Endothelial cell of umbilical vein (primary cell): ENCODE data around the gene TUBG1. TPM values are rescaled to one million over a fixed set of nuclear protein-coding genes. Genes with fewer than 3 reads are reported as not detected.

Source experiments
- BruUV-seq: library from RNA; stranded (reverse); fragments of 400-500 nt; replicated peaks from 2 replicates; lab custom pipeline; 2021; lab: Mats Ljungman, UMichigan
- CTCF ChIA-PET: fragments of 300-600, 350-600 bp; sonication (Branson Sonifier 250); formaldehyde crosslinking; loops from one replicate; lab custom pipeline; 2021; ENCODE audit warnings: antibody characterized with exemption, inconsistent platforms; lab: Charles Lee
- POLR2A ChIA-PET: fragments of 300-600, 350-600 bp; sonication (Branson Sonifier 250); formaldehyde crosslinking; loops from one replicate; lab custom pipeline; 2021; ENCODE audit warnings: antibody characterized with exemption, inconsistent platforms; lab: Charles Lee
- DNase-seq: peaks from one replicate; pipeline ENCODE4 v3.0.0-alpha.2; 2011; ENCODE audit warnings: low read depth, low spot score
- FAIRE-seq: peaks from 2 replicates; lab custom pipeline; 2011; peaks lifted over from hg19 to GRCh38; lab: Jason Lieb, UNC
- H2AFZ ChIP-seq: 2 replicates; pipeline ENCODE4 v1.6.0; 2012; ENCODE audit warnings: low read depth, low read length, control low read depth, inconsistent platforms
- H3K27ac ChIP-seq: 2 replicates; pipeline ENCODE4 v1.5.1; 2011; ENCODE audit warnings: low read depth, mild to moderate bottlenecking, control low read depth, low read length, moderate library complexity; ENCODE audit not compliant: insufficient read depth
- H3K27me3 ChIP-seq, 2 experiments: 2 replicates each; pipeline versions ENCODE4 v1.6.0 to v1.6.1; 2011; ENCODE audit warnings: low read length in 2 of 2, mixed read lengths in 1 of 2; ENCODE audit not compliant: control insufficient read depth in 2 of 2, insufficient read depth in 2 of 2
- H3K36me3 ChIP-seq, 2 experiments: 2 replicates in 1 of 2; 3 replicates in 1 of 2; pipeline ENCODE4 v1.5.1; 2011; ENCODE audit warnings: low read length in 2 of 2, mild to moderate bottlenecking in 1 of 2, moderate library complexity in 1 of 2; ENCODE audit not compliant: control insufficient read depth in 2 of 2, insufficient read depth in 2 of 2; ENCODE audit errors: extremely low read depth in 1 of 2
- H3K4me1 ChIP-seq: 3 replicates; pipeline ENCODE4 v1.5.1; 2011; ENCODE audit warnings: mild to moderate bottlenecking, low read length; ENCODE audit not compliant: control insufficient read depth, insufficient read depth; ENCODE audit errors: extremely low read depth
- H3K4me2 ChIP-seq: 2 replicates; pipeline ENCODE4 v1.6.1; 2011; ENCODE audit warnings: low read length, control low read depth, mixed read lengths; ENCODE audit not compliant: insufficient read depth
- H3K4me3 ChIP-seq, 3 experiments: fragments of 200-600 bp in 1 of 3; sonication (generic), shearing (Covaris generic) in 1 of 3; replicated peaks in 1 of 3; 2 replicates each; pipeline ENCODE4 v1.5.1; 2011 to 2016; ENCODE audit warnings: control low read depth in 3 of 3, low read length in 3 of 3, mild to moderate bottlenecking in 2 of 3, inconsistent platforms in 1 of 3, low read depth in 1 of 3, moderate library complexity in 1 of 3; ENCODE audit not compliant: insufficient read depth in 1 of 3
- H3K79me2 ChIP-seq: 2 replicates; pipeline ENCODE4 v1.6.0; 2012; ENCODE audit warnings: low read length, inconsistent platforms; ENCODE audit not compliant: control insufficient read depth, insufficient read depth
- H3K9ac ChIP-seq: replicated peaks from 2 replicates; pipeline ENCODE3; 2011; ENCODE audit warnings: low read length, control low read depth; ENCODE audit not compliant: insufficient read depth; ENCODE audit errors: extremely low read depth
- H3K9me1 ChIP-seq: replicated peaks from 3 replicates; pipeline ENCODE4 v1.6.0; 2011; ENCODE audit warnings: mild to moderate bottlenecking, low read length; ENCODE audit not compliant: control insufficient read depth, insufficient read depth; ENCODE audit errors: extremely low read depth
- H3K9me3 ChIP-seq: replicated peaks from 2 replicates; pipeline ENCODE4 v1.5.1; 2012; ENCODE audit warnings: low read length, inconsistent platforms; ENCODE audit not compliant: control insufficient read depth, insufficient read depth
- H4K20me1 ChIP-seq: replicated peaks from 2 replicates; pipeline ENCODE3; 2011; ENCODE audit warnings: mild to moderate bottlenecking, low read length; ENCODE audit not compliant: control insufficient read depth, insufficient read depth; ENCODE audit errors: extremely low read depth
- EZH2 ChIP-seq: IDR thresholded peaks from 2 replicates; pipeline ENCODE4 v1.6.1; 2012; ENCODE audit warnings: borderline replicate concordance, low read depth, mild to moderate bottlenecking, moderate library complexity, low read length, inconsistent platforms; ENCODE audit not compliant: severe bottlenecking
- FOS ChIP-seq: IDR thresholded peaks from 2 replicates; pipeline ENCODE4 v1.6.1; 2011; ENCODE audit warnings: mild to moderate bottlenecking, low read length, moderate library complexity, borderline replicate concordance; ENCODE audit not compliant: insufficient read depth
- GATA2 ChIP-seq: IDR thresholded peaks from 2 replicates; pipeline ENCODE4 v1.7.0; 2011; ENCODE audit warnings: low read depth, mild to moderate bottlenecking, moderate library complexity, mixed read lengths, low read length; ENCODE audit not compliant: insufficient read length, insufficient read depth
- JUN ChIP-seq: IDR thresholded peaks from 2 replicates; pipeline ENCODE4 v1.6.1; 2011; ENCODE audit warnings: borderline replicate concordance, low read depth; ENCODE audit not compliant: insufficient read length, insufficient read depth
- MAX ChIP-seq: IDR thresholded peaks from 2 replicates; pipeline ENCODE4 v1.6.1; 2011; ENCODE audit not compliant: insufficient read depth, insufficient read length
- MYC ChIP-seq: IDR thresholded peaks from one replicate; pipeline ENCODE4 v1.6.1; 2011; ENCODE audit warnings: mild to moderate bottlenecking, low read depth, low read length
- POLR2A ChIP-seq: IDR thresholded peaks from 2 replicates; pipeline ENCODE4 v1.6.1; 2012; ENCODE audit warnings: low read depth, mild to moderate bottlenecking, control low read depth, low read length
- POLR2AphosphoS5 ChIP-seq: IDR thresholded peaks from 2 replicates; pipeline ENCODE4 v1.6.1; 2012; ENCODE audit warnings: low read depth, mild to moderate bottlenecking, control low read depth, low read length, moderate library complexity; ENCODE audit not compliant: insufficient read depth
- dilution Hi-C: fragments of 300-500 bp; cut with MboI; formaldehyde crosslinking; loops from one replicate; pipeline ENCODE4 v1.15.0; 2019; ENCODE audit warnings: low sequenced_read_pairs; ENCODE audit not compliant: extremely low pct_ligation_motif_present
- intact Hi-C: fragments of 100-400 bp; cut with micrococcal nuclease; formaldehyde crosslinking; loops from one replicate; pipeline ENCODE4 v1.10.0; 2022
- polyA plus RNA-seq, 4 experiments: library from polyadenylated mRNA; depleted of rRNA in 3 of 4; stranded (reverse) in 3 of 4; unstranded in 1 of 4; fragments of >200 nt; gene quantifications; 2 replicates each; pipeline versions ENCODE4 v1.2.1 to v1.2.3, GENCODE V29; 2011 to 2012; ENCODE audit warnings: missing spikeins in 1 of 4
- total RNA-seq: library from RNA; stranded (reverse); gene quantifications from 2 replicates; pipeline ENCODE4 v1.2.3, GENCODE V29; 2021
- TF ChIP-seq, protein P1 (sequence below), 2 donors: IDR thresholded peaks; 1 replicate in 1 of 2; 2 replicates in 1 of 2; pipeline ENCODE4 v1.5.1; 2011; ENCODE audit warnings: low read length in 2 of 2, mild to moderate bottlenecking in 2 of 2, moderate library complexity in 2 of 2, control low read depth in 1 of 2, inconsistent platforms in 1 of 2, low read depth in 1 of 2; ENCODE audit not compliant: insufficient read depth in 1 of 2; ENCODE audit errors: extremely low read depth in 1 of 2

Gene TUBG1
- total and polyA plus RNA-seq, 2 donors (not counting 3 experiments of a cell fraction or from before 2014, with no cell fraction given), result 102 to 132 TPM

DNA sequence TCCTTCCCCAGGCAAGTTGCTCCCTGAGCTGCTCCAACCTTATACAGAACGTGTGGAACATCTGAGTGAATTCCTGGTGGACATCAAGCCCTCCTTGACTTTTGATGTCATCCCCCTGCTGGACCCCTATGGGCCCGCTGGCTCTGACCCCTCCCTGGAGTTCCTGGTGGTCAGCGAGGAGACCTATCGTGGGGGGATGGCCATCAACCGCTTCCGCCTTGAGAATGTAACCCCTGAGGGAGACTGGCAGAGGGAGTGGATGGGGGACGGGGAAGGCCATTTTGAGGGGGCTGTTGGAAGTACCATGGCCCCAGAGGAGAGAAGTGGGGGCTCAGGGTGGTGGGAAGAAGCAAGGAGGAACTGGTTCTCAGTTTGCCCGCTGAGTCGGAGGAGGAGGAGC lies 45.5 kb upstream of the TUBG1 start:
- dilution Hi-C loops, result no loop called here
- no peak overlapping the region for H3K9ac ChIP-seq
- H4K20me1 ChIP-seq, result no peaks in the 10 kb centered on the region
- H3K9me3 ChIP-seq, result no peaks in the 10 kb centered on the region
- no TSS peak for BruUV-seq
- no peak overlapping the region for H3K4me3 ChIP-seq
- peaks cover 34% of the 10 kb centered on the region for H3K79me2 ChIP-seq
- POLR2A ChIA-PET, result no interaction called here
- H3K4me1 ChIP-seq, result peaks cover 27% of the 10 kb centered on the region
- no peak overlapping the region for H3K4me2 ChIP-seq
- H3K9me1 ChIP-seq, result no peaks in the 10 kb centered on the region
- TF ChIP-seq, protein P1, sequence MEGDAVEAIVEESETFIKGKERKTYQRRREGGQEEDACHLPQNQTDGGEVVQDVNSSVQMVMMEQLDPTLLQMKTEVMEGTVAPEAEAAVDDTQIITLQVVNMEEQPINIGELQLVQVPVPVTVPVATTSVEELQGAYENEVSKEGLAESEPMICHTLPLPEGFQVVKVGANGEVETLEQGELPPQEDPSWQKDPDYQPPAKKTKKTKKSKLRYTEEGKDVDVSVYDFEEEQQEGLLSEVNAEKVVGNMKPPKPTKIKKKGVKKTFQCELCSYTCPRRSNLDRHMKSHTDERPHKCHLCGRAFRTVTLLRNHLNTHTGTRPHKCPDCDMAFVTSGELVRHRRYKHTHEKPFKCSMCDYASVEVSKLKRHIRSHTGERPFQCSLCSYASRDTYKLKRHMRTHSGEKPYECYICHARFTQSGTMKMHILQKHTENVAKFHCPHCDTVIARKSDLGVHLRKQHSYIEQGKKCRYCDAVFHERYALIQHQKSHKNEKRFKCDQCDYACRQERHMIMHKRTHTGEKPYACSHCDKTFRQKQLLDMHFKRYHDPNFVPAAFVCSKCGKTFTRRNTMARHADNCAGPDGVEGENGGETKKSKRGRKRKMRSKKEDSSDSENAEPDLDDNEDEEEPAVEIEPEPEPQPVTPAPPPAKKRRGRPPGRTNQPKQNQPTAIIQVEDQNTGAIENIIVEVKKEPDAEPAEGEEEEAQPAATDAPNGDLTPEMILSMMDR (IDR thresholded peaks at IDR 0.05; ENCODE audit: extremely low read depth in 1 of 2, insufficient read depth in 1 of 2, low read depth in 1 of 2, low read length in 2 of 2), result no peak
- TF ChIP-seq JUN (no peak), MAX (no peak), GATA2 (no peak), FOS (no peak), EZH2 (no peak), POLR2A (no peak), POLR2AphosphoS5 (no peak), MYC (no peak)
- H2AFZ ChIP-seq, result no peak overlapping the region
- no peaks in the 10 kb centered on the region for H3K27me3 ChIP-seq
- no peak overlapping the region for H3K27ac ChIP-seq
- H3K36me3 ChIP-seq, result peaks cover 6 to 24% of the 10 kb centered on the region in 2 experiments
- CTCF ChIA-PET, result interaction anchor here (2.1 kb wide), 1 partner anchor 14 kb away, joined by 9 read pairs; the partner anchor contains the start of gene PSMC3IP
- intact Hi-C loops, result no loop called here
- FAIRE-seq (no peak), DNase-seq (no peak)
